Right lung (tissue), 5 donors: ENCODE measurements around the gene SENP1. TPM values are rescaled to one million over a fixed set of nuclear protein-coding genes. Genes with fewer than 3 reads are reported as not detected.

Experiments
- DNase-seq, 2 donors: peaks; one replicate each; pipeline ENCODE4 v3.0.0-alpha.2; 2013
- polyA plus RNA-seq, 5 donors: library from polyadenylated mRNA; unstranded; fragments of 120-200 nt; gene quantifications; one replicate each; pipeline versions ENCODE4 v1.2.1 to v1.2.3, GENCODE V29; 2013; ENCODE audit warnings: inconsistent platforms in 1 of 5, low replicate concordance in 1 of 5; ENCODE audit not compliant: insufficient read length in 5 of 5, insufficient read depth in 1 of 5

Gene SENP1
- polyA plus RNA-seq, 5 donors: 19.1 to 28.8 (median 26.5) TPM

DNA sequence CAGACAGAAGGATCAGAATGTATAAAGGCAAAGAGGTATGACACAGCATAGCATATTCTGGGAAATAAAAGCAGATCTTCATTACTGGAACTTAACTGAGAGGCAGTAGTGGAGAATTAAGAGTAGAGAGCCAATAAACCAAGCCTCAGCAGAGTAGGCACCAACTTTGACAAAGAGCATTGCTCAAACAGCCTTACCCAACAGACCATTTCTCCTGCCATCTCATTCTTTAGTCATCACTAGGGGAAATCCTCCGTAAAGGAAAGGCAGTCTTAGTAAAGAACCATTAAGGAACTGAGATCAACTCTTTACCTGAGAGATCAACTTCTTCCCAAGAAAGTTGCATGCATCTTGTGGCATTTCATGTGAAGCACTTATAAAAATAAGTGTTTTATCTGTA lies 36.6 kb downstream of the SENP1 start:
- DNase-seq: no peak

DNA sequence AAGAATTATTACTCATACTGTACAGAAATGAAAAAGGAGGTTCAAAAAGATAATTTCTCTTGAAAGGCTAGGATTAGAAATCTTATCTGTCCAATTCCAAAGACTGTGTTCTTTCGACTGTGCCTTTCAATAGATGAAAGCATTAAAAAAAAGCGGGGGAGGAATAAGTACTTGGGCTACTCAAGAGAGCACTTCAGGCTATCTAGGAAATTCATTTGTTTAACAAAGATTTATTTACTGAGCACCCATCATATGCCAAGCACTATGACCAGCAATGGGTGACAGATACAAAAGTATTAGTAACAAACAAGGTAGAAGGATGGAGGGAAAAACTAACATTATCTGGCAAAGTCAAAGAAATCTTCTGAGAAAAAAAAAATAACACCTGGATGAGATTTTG lies 37.4 kb downstream of the SENP1 start:
- no peak for DNase-seq

DNA sequence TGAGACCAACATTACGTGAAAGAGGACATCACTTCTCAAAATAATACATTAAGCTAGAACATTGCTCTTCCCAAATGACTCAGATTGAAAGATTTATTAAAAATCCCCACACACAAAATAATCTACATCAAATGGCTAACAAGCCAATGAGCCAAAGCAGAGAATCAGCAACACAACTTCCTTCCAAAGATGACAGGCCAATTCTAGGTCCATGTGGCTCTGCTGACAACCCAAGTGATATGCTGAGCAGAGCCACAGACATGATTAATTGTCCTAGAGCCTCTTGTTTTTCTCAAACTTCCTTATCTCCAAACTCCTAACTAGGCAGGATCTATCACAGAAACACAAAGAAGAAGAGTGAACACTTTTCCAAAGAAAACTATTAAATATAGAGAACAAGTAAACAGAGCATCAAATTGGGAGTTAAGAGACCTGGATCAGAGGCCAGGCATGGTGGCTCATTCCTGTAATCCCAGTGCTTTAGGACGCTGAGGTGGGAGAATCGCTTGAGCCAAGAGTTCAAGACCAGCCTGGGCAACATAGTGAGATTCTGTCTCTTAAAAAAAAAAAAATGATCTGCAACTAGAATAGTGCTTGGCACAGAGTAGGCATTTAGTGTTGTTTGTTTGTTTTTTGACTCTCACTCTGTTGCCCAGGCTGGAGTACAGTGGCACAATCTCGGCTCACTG lies 38.5 kb downstream of the SENP1 start:
- DNase-seq: no peak

GRCh38 chr12:48065041-48065440 lies 40.8 kb downstream of the SENP1 start:
- no peak for DNase-seq

GRCh38 chr12:48063530-48063929 lies 42.3 kb downstream of the SENP1 start:
- no peak for DNase-seq

- no peak for DNase-seq
Measured at GRCh38 chr12:48061938-48062719, 43.8 kb downstream of the SENP1 start.

GRCh38 chr12:48060474-48060873 lies 45.4 kb downstream of the SENP1 start:
- no peak for DNase-seq

DNA sequence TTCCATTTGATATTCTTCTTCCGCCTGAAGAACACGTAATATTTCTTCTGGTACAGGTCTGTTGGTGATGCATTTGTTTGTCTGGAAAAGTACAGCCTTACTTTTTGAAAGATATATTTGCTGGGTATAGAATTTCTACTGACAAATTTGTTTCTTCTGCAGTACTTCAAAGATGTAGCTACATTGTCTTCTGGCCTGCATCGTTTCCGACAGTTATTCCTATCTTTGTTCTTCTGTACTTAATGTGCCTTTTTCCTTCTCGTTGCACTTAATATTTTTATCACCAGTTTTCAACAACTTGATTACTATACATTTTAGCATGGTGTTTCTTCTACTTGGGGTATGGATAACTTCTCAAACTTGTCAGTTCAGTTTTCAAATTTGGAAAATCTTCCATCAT lies 47.1 kb downstream of the SENP1 start:
- DNase-seq: no peak

DNA sequence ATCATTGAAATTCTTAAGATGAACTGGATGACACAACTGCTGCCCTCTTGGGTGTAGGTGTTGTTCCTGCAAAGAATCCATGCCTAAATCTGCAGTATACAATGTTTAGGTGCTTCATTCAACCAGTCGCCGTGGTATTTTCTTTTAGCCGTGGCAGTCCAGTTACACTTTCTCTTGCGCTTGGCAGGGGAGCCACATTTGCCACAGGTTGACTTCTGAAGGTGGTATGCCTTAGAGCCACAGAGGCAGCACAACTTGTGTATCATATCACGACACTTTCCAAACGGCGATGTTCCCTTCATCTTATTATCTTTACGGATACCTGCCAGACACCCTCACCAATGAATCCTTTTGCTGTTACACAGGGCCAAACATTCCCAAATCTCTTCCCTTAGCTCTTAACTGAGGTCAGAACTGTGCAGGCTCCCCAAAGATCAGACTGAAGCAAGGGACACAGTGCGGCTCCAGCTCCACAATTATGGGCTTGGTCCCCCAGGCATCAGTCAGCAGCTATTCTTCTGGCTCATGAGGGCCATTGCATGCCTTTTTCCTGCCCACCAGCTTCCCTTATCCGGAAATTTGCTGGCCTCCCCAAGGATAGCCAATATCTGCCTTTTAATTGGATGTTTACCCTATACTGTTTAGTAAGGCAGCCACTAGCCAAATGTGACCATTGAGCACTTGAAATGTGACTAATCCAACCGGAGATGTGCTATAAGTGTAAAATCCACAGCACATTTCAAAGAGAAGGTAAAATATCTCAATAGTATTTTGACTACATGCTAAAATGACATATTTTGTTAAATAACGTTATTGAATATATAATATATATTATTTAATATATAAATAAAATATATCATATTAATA lies 50.7 kb downstream of the SENP1 start:
- no peak for DNase-seq

GRCh38 chr12:48053883-48054282 lies 52.0 kb downstream of the SENP1 start:
- DNase-seq: no peak

GRCh38 chr12:48053122-48053521 lies 52.8 kb downstream of the SENP1 start:
- DNase-seq: no peak

- DNase-seq: no peak
Measured at GRCh38 chr12:48051681-48052080, 54.2 kb downstream of the SENP1 start.

- no peak for DNase-seq
Measured at GRCh38 chr12:48050174-48050573, 55.7 kb downstream of the SENP1 start.

DNA sequence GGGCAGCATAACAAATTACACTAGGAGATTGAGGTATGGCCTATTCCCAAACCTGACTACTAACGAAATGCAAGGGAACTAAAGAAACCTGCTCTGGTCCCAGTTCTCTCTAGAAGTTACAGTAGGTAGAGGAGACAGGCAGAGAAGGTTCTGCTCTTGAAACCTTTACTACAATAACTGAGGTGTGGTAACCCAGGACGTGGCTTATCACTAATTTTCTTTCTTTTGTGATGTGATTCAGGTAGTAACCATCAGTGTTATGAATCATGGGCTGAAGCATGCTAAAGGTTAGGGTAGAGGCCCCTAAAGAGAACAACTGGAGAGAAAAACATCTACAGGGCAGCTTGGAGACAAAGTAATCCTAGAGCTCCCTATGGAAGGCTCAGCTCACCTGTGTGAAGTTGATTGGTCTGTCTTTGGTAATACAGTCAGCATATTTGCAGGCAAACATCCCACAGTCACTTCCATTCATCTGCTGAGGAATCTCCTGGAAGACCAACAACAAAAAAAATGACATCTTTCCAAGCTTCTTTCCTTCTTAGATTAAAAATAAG lies 59.8 kb downstream of the SENP1 start:
- DNase-seq: no peak

- no peak for DNase-seq
Measured at GRCh38 chr12:48045061-48045846, 60.6 kb downstream of the SENP1 start.

- DNase-seq: no peak
Measured at GRCh38 chr12:48044396-48044795, 61.5 kb downstream of the SENP1 start.

GRCh38 chr12:48043771-48044170 lies 62.1 kb downstream of the SENP1 start:
- DNase-seq: no peak

- DNase-seq: no peak
Measured at GRCh38 chr12:48041591-48042423, 64.1 kb downstream of the SENP1 start.

DNA sequence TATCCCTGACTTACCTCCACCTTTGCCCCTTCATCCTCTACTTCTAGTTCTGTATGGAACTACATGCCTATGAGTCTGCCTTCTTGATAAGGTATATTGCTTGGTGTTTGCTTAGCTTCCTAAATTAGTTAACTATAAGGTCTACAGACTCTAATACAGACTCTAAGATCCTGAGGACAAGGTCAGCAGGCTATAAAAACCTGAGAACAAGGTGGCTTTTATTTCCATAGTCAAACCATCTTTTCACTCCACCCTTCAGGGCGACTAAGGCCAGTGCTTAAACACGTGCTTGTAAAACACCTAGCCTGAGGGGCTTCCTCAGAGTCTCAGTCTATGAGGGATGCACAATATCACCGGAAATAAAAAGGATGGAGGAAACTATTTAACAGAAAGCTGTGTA lies 65.5 kb downstream of the SENP1 start:
- no peak for DNase-seq

GRCh38 chr12:48039151-48039550 lies 66.7 kb downstream of the SENP1 start:
- DNase-seq: no peak
